GM19397 (cell line): ENCODE data around the gene MITF.
"Not testable (repeated sequence)": the region's sequence is repeated elsewhere in the genome, so short reads cannot be mapped to it uniquely, and the experiment has no call there.

ENCODE experiments used
- ATAC-seq: cut with Tn5 transposase; IDR thresholded peaks from one replicate; pipeline ENCODE4 v1.9.1; 2021; ENCODE audit warnings: mild to moderate bottlenecking, moderate library complexity; ENCODE audit not compliant: unreplicated experiment

Gene MITF

GRCh38 chr3:69785769-69786320 is 46.6 kb downstream of the MITF start:
- no peak for ATAC-seq

DNA sequence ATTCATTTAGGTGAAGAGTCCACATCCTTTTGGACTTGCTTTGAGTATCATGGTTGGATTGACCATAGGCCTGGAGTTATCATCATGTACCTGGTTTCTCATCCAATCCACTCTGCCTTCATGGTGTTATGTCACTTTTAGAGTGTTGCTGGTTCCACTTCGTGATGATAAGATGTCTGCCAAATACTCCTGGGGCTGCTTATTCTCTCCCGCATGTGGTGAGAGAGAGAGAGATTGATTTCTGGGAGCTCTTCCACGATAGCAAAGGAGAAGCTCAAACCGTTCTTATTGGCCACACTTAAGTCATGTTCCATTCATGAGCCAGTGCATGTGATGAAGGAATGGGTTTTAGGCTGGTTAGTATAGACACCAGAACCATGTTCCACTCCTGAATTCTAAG is 47.6 kb downstream of the MITF start:
- ATAC-seq, result no peak

GRCh38 chr3:69787436-69788168 is 48.3 kb downstream of the MITF start:
- no peak for ATAC-seq

GRCh38 chr3:69791106-69791505 is 51.8 kb downstream of the MITF start:
- no peak for ATAC-seq

- ATAC-seq, result no peak
Measured at GRCh38 chr3:69791919-69792399, 52.7 kb downstream of the MITF start.

DNA sequence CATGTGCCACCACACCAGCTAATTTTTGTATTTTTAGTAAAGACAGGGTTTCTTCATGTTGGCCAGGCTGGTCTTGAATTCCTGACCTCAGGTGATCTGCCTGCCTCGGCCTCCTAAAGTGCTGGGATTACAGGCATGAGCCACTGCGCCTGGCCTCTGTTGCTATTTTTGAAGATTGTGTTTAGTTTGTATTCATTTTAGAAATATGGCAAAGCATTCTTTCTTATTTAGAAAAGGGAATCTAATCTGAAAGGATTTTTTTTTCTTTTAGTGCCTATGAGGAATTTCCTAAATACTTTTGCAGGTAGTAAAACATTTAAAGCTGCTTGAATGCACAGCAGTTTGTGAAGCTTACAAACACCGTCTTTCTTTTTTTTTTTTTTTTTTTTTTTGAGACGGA is 56.9 kb downstream of the MITF start:
- ATAC-seq, result not testable (repeated sequence)

DNA sequence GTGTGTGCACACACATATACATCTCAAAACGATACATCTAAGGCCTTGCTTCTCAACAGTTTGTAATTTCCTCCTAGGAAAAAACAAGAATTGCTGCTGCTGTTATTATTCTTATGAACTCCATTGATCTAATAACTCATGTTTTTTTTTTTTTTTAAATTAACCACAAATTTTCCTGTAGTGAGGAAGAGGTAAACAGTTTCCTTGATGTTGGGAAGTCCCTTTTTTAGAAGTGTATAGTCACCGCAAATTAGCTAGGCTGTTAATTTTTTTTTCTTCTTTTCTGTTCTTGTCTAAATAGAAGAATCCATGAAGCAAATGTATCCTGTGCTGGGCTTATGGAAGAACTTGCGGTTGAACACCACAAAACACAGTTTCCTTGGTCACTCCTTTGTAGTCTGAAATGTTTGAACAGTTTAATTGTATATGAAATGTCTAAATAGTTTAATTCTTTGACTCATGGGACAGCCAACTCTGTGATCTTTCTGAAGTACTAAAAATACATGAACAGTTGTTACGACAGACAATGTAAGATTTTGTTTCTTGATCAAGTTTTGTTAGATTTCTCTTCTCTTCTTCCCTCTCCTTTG is 64.5 kb downstream of the MITF start:
- ATAC-seq, result no peak

- no peak for ATAC-seq
Measured at GRCh38 chr3:69805491-69805890, 66.2 kb downstream of the MITF start.

DNA sequence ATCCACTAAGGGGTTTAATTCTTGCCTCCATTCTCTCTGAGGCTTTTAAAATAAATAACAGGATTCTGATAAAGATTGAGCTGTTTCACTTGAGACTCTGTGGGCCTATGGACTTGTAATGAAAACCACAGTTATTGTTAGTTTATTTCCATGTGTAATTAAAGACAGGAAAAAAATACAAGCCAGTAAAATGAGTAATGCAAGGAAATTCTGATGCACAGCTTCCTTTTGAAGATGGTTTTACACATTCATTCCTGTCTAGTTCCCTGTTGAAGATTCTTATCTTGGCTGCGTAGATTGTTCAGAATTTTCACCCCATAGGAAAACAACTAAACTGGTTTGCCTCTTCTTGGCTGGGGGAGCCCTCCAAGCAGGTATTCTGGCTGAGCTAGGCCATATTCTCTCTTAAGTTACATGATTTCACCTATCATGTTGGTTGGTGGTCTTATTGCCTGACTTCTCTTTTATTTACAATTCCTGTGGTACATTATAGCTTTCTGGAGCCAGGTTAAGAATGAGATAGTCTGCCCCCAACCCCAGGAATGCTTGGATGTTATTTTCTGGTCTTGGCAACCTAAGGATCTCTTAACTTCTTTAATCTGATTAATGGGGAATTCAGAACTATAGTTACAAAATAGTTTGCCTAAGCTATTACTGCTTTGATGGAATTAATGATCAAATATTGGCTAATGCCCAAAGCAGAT is 67.6 kb downstream of the MITF start:
- ATAC-seq, result no peak

DNA sequence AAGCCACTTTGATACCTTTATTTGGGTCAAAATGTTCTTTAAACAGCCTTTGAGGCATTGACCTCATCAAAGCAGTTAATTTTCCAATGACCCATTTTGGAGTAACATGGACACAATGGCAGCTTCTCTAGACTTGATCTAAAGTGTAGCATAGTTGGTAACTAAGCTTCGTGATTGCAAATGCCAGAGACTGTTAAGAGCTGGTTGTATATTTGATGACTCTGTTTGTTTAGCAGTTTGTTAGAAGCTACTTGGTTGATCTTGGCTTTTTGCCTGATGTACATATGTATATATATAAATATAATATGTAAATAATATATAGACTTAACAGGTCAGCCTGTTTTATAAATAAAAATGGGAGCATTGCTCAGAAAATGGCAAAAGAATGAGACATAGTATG is 68.4 kb downstream of the MITF start:
- ATAC-seq, result no peak

DNA sequence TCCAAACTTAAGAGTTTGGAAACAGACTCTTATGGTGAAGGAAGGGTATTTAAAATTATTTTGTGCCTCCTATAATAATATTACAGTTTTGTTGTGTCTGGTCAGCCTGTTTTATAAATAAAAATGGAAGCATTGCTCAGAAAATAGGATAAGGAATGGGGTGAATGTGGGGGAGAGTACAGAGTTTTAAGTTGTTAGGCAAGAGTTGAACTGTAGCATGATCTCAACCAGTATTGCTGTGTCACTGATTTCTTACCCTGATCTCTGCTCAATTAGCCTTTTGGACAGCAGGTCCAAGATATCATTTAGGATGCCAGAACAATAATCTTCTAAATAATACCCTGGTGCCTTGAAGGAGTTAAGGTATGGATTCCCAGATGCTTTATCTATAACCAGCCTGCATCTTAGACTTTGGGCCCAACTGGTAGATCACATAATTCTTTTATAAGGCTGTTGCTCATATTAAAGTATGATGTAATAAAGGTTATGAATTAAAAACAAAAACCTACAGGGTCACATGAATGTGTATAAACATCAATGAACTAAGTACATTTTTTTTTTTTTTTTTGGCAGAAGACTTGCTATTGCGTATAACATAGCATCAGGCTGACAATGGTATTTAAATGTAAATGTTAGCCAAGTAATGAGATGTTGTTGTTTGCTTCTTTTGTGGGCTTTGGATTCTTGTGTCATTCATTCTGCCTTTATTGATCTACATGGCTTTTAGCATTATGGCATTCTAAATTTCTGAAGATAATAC is 70.0 kb downstream of the MITF start:
- ATAC-seq, result no peak

DNA sequence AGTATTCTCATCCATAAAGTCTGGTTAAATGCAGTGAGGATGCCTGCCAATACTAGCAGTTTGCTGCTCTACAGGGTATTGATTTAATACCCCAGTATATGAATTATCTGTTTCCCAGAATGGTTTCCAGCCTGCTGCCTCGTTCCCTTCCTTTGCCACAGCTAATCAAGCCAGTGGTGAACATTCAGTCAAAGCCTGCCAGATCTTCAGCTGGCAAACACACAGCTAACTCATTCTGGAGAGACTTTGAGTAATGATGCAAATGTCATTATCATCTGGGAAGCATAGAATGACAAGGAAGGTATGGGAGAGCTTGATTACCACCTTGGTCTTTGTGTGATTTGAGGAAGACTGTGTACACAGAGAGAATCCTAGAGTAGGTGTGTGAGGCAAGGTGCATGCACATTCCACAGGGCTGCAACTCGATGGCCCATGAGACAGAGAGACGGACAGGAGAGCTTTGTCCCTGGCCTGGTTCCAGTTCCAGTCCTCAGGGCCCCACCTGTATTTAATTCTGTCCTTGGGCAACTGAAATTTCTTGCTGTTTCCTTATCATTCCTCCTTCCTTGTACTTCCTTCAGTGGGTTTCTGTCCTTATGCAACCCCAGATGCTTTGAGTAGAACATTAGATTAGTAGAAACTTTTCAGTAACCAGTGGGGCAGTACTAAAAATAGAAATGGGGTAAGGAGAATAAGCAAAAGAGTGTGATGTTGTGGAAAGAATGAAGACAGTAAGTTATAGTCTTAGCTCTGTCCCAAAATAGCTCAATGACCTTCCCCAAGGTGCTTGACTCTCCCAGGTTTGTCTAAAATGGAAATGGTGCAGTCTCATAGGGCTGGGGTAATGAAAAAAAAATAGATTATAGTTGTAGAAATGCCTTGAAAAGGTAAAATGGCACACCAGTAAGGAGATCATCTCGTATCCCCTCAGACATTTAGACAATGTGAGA is 72.5 kb downstream of the MITF start:
- no peak for ATAC-seq

DNA sequence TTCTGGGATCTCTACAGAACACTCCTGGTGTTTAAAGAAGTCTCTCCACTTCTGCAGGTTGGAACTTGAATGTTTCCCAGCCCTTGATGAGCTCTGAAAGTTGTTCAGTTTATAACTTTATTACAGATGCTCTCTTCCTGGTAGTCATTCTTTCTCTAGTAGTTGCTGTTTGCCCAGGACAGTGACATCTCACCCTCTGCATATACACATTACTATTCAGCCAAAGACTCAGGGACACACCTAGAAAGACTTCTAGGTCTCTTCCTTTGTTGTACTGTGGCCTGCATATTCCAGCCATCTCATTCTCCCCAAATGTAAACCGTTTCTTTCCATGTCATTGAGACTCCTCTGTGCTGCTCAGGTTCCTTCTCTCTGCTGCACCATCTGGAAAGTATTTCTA is 76.7 kb downstream of the MITF start:
- no peak for ATAC-seq

GRCh38 chr3:69817988-69818387 is 78.7 kb downstream of the MITF start:
- no peak for ATAC-seq

- ATAC-seq, result no peak
Measured at GRCh38 chr3:69819282-69819681, 80.0 kb downstream of the MITF start.

DNA sequence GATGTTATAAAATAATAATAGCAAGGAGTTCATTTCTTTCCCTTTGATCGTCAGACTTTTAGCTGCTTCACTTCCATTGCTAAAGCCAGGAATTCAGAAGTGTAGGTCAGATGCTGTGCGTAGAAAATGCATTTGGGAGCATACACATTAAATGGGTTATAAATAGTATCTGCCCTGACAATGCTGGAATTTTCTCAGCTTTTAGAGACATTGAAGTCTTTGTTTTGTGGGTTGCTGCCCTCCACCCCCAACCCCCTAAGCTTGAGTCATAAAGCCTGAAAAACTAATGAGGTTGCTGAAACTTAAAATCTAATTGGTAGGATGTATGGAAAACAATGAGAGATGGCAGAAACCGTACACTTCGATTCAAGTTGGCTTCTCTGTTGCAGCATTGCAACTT is 81.9 kb downstream of the MITF start:
- no peak for ATAC-seq

DNA sequence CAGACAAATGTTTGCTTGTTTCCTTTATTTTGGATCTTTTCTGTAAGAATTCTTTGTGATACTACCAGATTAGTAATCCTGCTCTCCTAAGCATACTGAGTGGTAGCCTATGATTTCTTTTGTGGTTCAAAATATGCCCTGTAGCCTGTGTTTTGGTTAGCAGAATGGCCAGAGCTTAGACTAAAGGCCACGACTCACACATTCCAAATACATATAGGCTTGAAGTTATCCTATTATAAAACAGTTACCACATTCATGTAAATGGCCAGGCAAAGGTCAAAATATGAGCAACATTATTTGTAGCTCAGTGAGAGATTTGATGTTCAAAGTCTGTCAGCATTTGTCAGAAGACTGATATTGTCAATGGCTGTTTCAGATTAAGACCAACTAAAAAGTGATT is 84.5 kb downstream of the MITF start:
- no peak for ATAC-seq

- ATAC-seq, result no peak
Measured at GRCh38 chr3:69825446-69825845, 86.2 kb downstream of the MITF start.

GRCh38 chr3:69827127-69827526 is 87.9 kb downstream of the MITF start:
- no peak for ATAC-seq

DNA sequence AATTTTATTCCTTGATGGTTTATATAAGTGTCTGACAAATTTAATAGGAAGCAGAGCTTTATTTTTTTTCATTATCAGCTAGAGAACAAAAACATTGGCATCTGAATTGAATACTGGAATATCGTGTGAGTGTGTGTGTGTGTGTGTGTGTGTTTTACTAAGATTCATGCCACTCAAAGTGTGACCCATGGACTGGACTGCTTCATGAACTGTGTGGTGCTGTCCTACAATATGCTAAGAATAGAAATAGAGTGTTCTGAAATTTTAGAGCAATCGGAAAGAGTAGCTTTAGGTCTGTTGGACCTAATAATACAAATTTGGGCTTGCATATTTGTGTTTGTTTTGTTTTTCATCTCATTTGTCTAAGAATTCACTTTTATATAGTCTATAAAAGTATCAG is 89.6 kb downstream of the MITF start:
- no peak for ATAC-seq
